Chondrocyte (in vitro differentiated cells): ENCODE measurements around the gene ACSL1. TPM values are rescaled to one million over a fixed set of nuclear protein-coding genes. Genes with fewer than 3 reads are reported as not detected.

ENCODE experiments used
- DNase-seq: peaks from one replicate; pipeline ENCODE4 v3.0.0; 2021; ENCODE audit warnings: mixed read lengths, low spot score
- H3K27ac Mint-ChIP-seq: one replicate; pipeline ENCODE4 v1.8.0; 2021; ENCODE audit warnings: mild to moderate bottlenecking, moderate library complexity, mixed read lengths; ENCODE audit not compliant: unreplicated experiment
- H3K27me3 Mint-ChIP-seq: 2 replicates; pipeline ENCODE4 v1.8.0; 2021; ENCODE audit warnings: low read depth, mixed read lengths
- H3K36me3 Mint-ChIP-seq: 2 replicates; pipeline ENCODE4 v1.8.0; 2021; ENCODE audit warnings: low read depth, mixed read lengths
- H3K4me1 Mint-ChIP-seq: 2 replicates; pipeline ENCODE4 v1.8.0; 2021; ENCODE audit warnings: low read depth, mild to moderate bottlenecking, mixed read lengths
- H3K4me3 Mint-ChIP-seq: one replicate; pipeline ENCODE4 v1.8.0; 2021; ENCODE audit warnings: mild to moderate bottlenecking, moderate library complexity, mixed read lengths; ENCODE audit not compliant: unreplicated experiment
- H3K9me3 Mint-ChIP-seq: 2 replicates; pipeline ENCODE4 v1.8.0; 2021; ENCODE audit warnings: low read depth, mixed read lengths
- CTCF ChIP-seq: fragments of 200-600 bp; sonication (generic); IDR thresholded peaks from 2 replicates; pipeline ENCODE4 v1.5.0; 2021; ENCODE audit warnings: antibody characterized with exemption, mild to moderate bottlenecking, moderate library complexity
- total RNA-seq: library from RNA; stranded (reverse); gene quantifications from 3 replicates; pipeline ENCODE4 v1.2.1, GENCODE V29; 2021

Gene ACSL1
- total RNA-seq, 1 donor from 2014 or later, result 41.2 TPM

DNA sequence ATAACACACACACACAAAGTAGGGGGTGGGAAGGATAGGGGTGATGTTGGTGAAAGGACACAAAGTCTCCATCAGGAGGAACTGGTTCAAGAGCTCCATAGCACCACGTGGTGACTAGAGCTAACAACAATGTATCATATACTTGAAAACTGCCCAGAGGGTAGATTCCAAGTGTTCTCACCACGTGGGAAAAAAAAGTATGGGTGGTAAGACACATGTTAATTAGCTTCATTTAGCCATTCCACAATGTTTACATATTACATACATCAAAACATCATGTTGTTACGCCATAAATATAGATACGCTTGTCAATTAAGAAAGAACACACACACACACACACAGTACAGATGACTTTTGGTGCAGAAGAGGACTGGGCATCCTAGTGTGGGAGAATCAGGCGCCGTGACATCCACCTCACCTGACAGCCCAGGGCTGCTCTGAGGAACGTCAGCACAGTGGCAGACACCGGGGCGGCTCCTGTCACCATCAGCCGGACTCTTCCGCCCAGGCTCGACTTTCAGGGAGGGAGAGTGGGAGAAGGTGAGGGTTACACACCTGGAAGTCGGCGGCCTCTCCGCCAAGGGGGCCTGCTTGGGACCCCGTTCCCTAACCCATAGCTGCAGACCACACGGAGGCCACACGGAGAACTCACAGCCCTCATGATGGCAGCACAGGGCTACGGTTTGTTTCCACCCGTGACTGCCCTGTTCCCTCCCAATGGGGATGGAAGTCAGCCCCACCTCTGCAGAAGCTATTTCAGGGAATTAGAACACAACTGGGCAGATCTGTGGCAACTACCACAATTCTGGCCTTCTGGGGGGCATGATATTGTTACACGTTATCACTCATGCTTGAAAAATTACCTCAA, 60.1 kb downstream of the ACSL1 start:
- DNase-seq, result no peak
- no peak for TF ChIP-seq CTCF
- Mint-ChIP-seq H3K27ac (no peak overlapping the region), H3K36me3 (peaks cover 47% of the 10 kb centered on the region), H3K4me1 (peaks cover 4% of the 10 kb centered on the region), H3K27me3 (no peaks in the 10 kb centered on the region), H3K4me3 (no peak overlapping the region), H3K9me3 (no peaks in the 10 kb centered on the region)

DNA sequence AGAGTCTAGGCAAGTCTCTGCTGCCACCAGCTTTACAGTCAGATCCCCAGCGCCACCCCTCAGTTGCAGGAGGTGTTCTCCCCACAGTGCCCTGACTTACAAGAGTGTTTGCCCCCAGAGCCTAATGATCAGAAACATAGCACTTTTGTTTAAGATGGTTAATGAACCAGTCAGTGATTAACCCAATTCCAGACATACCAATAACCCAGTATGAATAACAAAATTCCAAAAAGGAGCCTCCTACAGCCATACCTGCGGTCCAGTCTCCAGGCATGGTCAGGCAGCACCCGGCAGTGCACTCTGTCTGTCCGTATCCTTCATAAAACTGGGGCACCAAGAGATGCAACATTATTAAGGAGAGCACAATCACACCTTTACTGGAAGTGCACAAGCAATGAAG, 61.2 kb downstream of the ACSL1 start:
- Mint-ChIP-seq H3K4me3 (no peak overlapping the region), H3K9me3 (no peaks in the 10 kb centered on the region), H3K4me1 (peaks cover 4% of the 10 kb centered on the region), H3K36me3 (peaks cover 48% of the 10 kb centered on the region), H3K27me3 (no peaks in the 10 kb centered on the region), H3K27ac (no peak overlapping the region)
- DNase-seq, result no peak
- no peak for TF ChIP-seq CTCF

- peaks cover 4% of the 10 kb centered on the region for H3K4me1 Mint-ChIP-seq
- no peak overlapping the region for H3K4me3 Mint-ChIP-seq
- DNase-seq, result no peak
- H3K27me3 Mint-ChIP-seq, result no peaks in the 10 kb centered on the region
- H3K9me3 Mint-ChIP-seq, result no peaks in the 10 kb centered on the region
- no peak overlapping the region for H3K27ac Mint-ChIP-seq
- H3K36me3 Mint-ChIP-seq, result peaks cover 50% of the 10 kb centered on the region
- no peak for TF ChIP-seq CTCF
These were observed 62.5 kb downstream of the ACSL1 start for GRCh38 chr4:184763150-184763780.

GRCh38 chr4:184762100-184762499, 63.7 kb downstream of the ACSL1 start:
- Mint-ChIP-seq H3K4me3 (no peak overlapping the region), H3K9me3 (no peaks in the 10 kb centered on the region), H3K36me3 (peaks cover 39% of the 10 kb centered on the region), H3K27me3 (no peaks in the 10 kb centered on the region), H3K4me1 (peaks cover 11% of the 10 kb centered on the region), H3K27ac (no peak overlapping the region)
- DNase-seq, result no peak
- no peak for TF ChIP-seq CTCF

- peaks cover 34% of the 10 kb centered on the region for H3K36me3 Mint-ChIP-seq
- no peaks in the 10 kb centered on the region for H3K9me3 Mint-ChIP-seq
These were observed 65.1 kb downstream of the ACSL1 start for GRCh38 chr4:184760681-184761080.

More at GRCh38 chr4:184760681-184761080, 65.1 kb downstream of the ACSL1 start:
- DNase-seq, result no peak
- Mint-ChIP-seq H3K27ac (no peak overlapping the region), H3K27me3 (no peaks in the 10 kb centered on the region), H3K4me3 (no peak overlapping the region), H3K4me1 (peaks cover 25% of the 10 kb centered on the region)
- no peak for TF ChIP-seq CTCF
